ENCODE data around the gene GLCE.

DNA sequence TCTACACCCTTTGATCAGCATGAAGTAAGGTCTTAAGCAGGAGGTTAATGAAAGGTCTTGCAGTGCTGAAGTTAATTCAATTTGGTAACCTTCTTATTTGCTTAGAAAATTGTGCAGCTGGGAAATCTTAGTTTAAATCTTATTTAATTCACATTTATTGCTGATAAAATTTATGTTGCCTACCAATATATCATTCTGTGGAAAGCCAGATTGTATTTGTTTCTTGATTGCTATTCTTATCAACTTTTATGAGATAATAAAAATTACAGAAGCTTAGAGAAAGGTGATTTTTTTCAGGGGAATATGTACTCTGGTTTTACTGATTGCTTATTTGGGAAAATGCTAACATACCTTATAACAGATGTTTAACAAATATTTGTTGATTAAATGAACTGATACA, 74.2 kb downstream of the GLCE start:
- TF ChIP-seq, protein P1, sequence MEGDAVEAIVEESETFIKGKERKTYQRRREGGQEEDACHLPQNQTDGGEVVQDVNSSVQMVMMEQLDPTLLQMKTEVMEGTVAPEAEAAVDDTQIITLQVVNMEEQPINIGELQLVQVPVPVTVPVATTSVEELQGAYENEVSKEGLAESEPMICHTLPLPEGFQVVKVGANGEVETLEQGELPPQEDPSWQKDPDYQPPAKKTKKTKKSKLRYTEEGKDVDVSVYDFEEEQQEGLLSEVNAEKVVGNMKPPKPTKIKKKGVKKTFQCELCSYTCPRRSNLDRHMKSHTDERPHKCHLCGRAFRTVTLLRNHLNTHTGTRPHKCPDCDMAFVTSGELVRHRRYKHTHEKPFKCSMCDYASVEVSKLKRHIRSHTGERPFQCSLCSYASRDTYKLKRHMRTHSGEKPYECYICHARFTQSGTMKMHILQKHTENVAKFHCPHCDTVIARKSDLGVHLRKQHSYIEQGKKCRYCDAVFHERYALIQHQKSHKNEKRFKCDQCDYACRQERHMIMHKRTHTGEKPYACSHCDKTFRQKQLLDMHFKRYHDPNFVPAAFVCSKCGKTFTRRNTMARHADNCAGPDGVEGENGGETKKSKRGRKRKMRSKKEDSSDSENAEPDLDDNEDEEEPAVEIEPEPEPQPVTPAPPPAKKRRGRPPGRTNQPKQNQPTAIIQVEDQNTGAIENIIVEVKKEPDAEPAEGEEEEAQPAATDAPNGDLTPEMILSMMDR (IDR thresholded peaks at IDR 0.05 in 4 of 5, conservative IDR thresholded peaks at IDR 0.05 in 1 of 5), result no peak
- no peak for TF ChIP-seq POLR2A (IDR thresholded peaks at IDR 0.05)
